Stomach (tissue), 19 donors: ENCODE measurements around the gene FERD3L. TPM values are rescaled to one million over a fixed set of nuclear protein-coding genes. Genes with fewer than 3 reads are reported as not detected.
"Not testable (repeated sequence)": the region's sequence is repeated elsewhere in the genome, so short reads cannot be mapped to it uniquely, and the experiment has no call there.

Source experiments
- DNase-seq, 2 donors: peaks; one replicate each; pipeline versions ENCODE4 v3.0.0 to v3.0.0-alpha.2; 2013 to 2019
- H3K27ac ChIP-seq, 5 donors: fragments of 200-600 bp in 4 of 5; sonication (generic) in 4 of 5; one replicate each; pipeline ENCODE4 v1.5.1; 2013 to 2019; ENCODE audit warnings: mild to moderate bottlenecking in 1 of 5, moderate library complexity in 1 of 5
- H3K27me3 ChIP-seq, 3 donors: fragments of 200-600 bp; sonication (generic); one replicate each; pipeline ENCODE4 v1.5.1; 2017 to 2019; ENCODE audit warnings: mixed run types in 1 of 3
- H3K36me3 ChIP-seq, 4 donors: fragments of 200-600 bp; sonication (generic); 1 replicate in 3 of 4; 2 replicates in 1 of 4; pipeline ENCODE4 v1.5.1; 2016 to 2019
- H3K4me1 ChIP-seq, 4 donors: fragments of 200-600 bp; sonication (generic); one replicate each; pipeline ENCODE4 v1.5.1; 2016 to 2019
- H3K4me3 ChIP-seq, 4 donors: fragments of 200-600 bp; sonication (generic) in 3 of 4; one replicate each; pipeline ENCODE4 v1.5.1; 2016 to 2019; ENCODE audit warnings: mild to moderate bottlenecking in 1 of 4
- H3K9me3 ChIP-seq, 4 donors: fragments of 200-600 bp; sonication (generic); one replicate each; pipeline ENCODE4 v1.5.1; 2016 to 2019
- CTCF ChIP-seq, 7 experiments: fragments of 450-650 bp in 4 of 7; fragments of 200-600 bp in 3 of 7; sonication (generic) in 3 of 7; IDR thresholded peaks; one replicate each; pipeline ENCODE4 v1.5.1; 2016 to 2019; ENCODE audit warnings: antibody characterized with exemption in 7 of 7, control low read depth in 2 of 7, mild to moderate bottlenecking in 1 of 7
- EP300 ChIP-seq: sonication (generic); formaldehyde crosslinking; IDR thresholded peaks from one replicate; pipeline ENCODE4 v1.6.1; 2017; ENCODE audit warnings: antibody characterized with exemption
- POLR2A ChIP-seq, 4 donors: fragments of 450-650 bp; IDR thresholded peaks; one replicate each; pipeline ENCODE4 v1.6.1; 2016; ENCODE audit warnings: antibody characterized with exemption in 4 of 4, control low read depth in 2 of 4, mild to moderate bottlenecking in 1 of 4, moderate library complexity in 1 of 4
- POLR2AphosphoS5 ChIP-seq, 3 donors: sonication (generic); formaldehyde crosslinking; IDR thresholded peaks; one replicate each; pipeline ENCODE4 v1.6.1; 2016; ENCODE audit warnings: antibody characterized with exemption in 3 of 3
- WGBS, 5 donors: extraction: QIAGEN DNeasy Blood & Tissue Kit in 3 of 5; methylation state at CpG; one replicate each; pipeline versions ENCODE4 v1.1.5 to v1.1.7; 2013 to 2018; 5-methylcytosine and 5-hydroxymethylcytosine counted together
- intact Hi-C: fragments of 100-400 bp; cut with DNase I; formaldehyde crosslinking; loops from one replicate; pipeline ENCODE4 v1.15.1; 2023; ENCODE audit warnings: low total_unique reads
- long read RNA-seq, 10 donors: transcript quantifications; one replicate each; lab custom pipeline, GENCODE V29; 2026
- polyA plus RNA-seq, 3 donors: library from polyadenylated mRNA; stranded (reverse); fragments of 200-250 nt; gene quantifications; one replicate each; pipeline ENCODE4 v1.2.3, GENCODE V29; 2013
- total RNA-seq, 5 donors: library from RNA; depleted of rRNA; stranded (reverse); fragments of >200 nt; gene quantifications; one replicate each; pipeline versions ENCODE4 v1.1.0 to v1.2.3, GENCODE V29; 2014 to 2016
- donor health status: healthy with polysubstance abuse.
- donor health status: Bipolar disorder and iron deficiency.
- donor health status: healthy.

The FERD3L gene
- not detected for total RNA-seq
- polyA plus RNA-seq, result not detected
- long read RNA-seq, donor 1, result 0 reads
- long read RNA-seq, donor 2, result 0 reads
- long read RNA-seq, donor 3, result 0 reads
- long read RNA-seq, donor 4, result 0 reads
- long read RNA-seq, donor 5, result 0 reads
- long read RNA-seq, donor 6, result 0 reads
- long read RNA-seq, donor 7, result 0 reads
- long read RNA-seq, donor 8, result 0 reads
- long read RNA-seq, donor 9, result 0 reads
- long read RNA-seq, donor 10, result 0 reads

- Histone ChIP-seq H3K36me3 (no peaks in the 10 kb centered on the region), H3K9me3 (peaks cover 0 to 17% (median 0%) of the 10 kb centered on the region in 4 donors), H3K4me1 (peaks cover 0 to 22% (median 10%) of the 10 kb centered on the region in 4 donors), H3K27ac (no peak within 1 kb of the TSS), H3K27me3 (peaks cover 5 to 60% (median 28%) of the 10 kb centered on the region in 3 donors), H3K4me3 (peak within 1 kb of the TSS in 2 of 4 donors; percentile 12 to 23)
- intact Hi-C loops, result no loop called here
- TF ChIP-seq CTCF (IDR thresholded peaks at IDR 0.05), result no peak
- TF ChIP-seq EP300, result no peak
- TF ChIP-seq POLR2AphosphoS5 (IDR thresholded peaks at IDR 0.05), result no peak
- TF ChIP-seq POLR2A (IDR thresholded peaks at IDR 0.05), result no peak
- 6 to 8% (median 6%) methylated on average over 41 to 51 of the region's 51 CpGs for WGBS, 5 donors
- DNase-seq, result peak in 1 of 2 donors; percentile 6
These were observed at the start of gene FERD3L for GRCh38 chr7:19144661-19145433. Gene FERD3L (minus strand): TSS chr7:19145421. CDS start chr7:19145362, 59 bp downstream.

- H3K36me3 ChIP-seq, intact Hi-C loops, H3K4me1 ChIP-seq, H3K27ac ChIP-seq, DNase-seq, H3K27me3 ChIP-seq, H3K4me3 ChIP-seq, H3K9me3 ChIP-seq: not testable (repeated sequence)
- 19 to 35% (median 27%) methylated on average over 14 of the region's 14 CpGs for WGBS, 5 donors
These were observed 49.2 kb upstream of the FERD3L start for GRCh38 chr7:19194417-19194816.

- Histone ChIP-seq H3K36me3 (no peaks in the 10 kb centered on the region), H3K27ac (no peak overlapping the region), H3K27me3 (no peaks in the 10 kb centered on the region), H3K9me3 (peaks cover 0 to 44% (median 21%) of the 10 kb centered on the region in 4 donors), H3K4me3 (no peak overlapping the region), H3K4me1 (no peaks in the 10 kb centered on the region)
- DNase-seq, result no peak
- WGBS, 5 donors, result 79 to 92% (median 89%) methylated on average over 1 of the region's 1 CpG
- TF ChIP-seq POLR2AphosphoS5 (IDR thresholded peaks at IDR 0.05), result no peak
- TF ChIP-seq CTCF (IDR thresholded peaks at IDR 0.05), result no peak
- no peak for TF ChIP-seq EP300
- no peak for TF ChIP-seq POLR2A (IDR thresholded peaks at IDR 0.05)
- intact Hi-C loops, result no loop called here
These were observed 36.4 kb upstream of the FERD3L start for GRCh38 chr7:19181634-19182033.

- WGBS, 5 donors, result 72 to 85% (median 83%) methylated on average over 4 of the region's 4 CpGs
- Histone ChIP-seq H3K27ac (no peak overlapping the region), H3K4me3 (no peak overlapping the region), H3K36me3 (no peaks in the 10 kb centered on the region), H3K27me3 (no peaks in the 10 kb centered on the region), H3K9me3 (peaks cover 0 to 18% (median 10%) of the 10 kb centered on the region in 4 donors), H3K4me1 (no peaks in the 10 kb centered on the region)
- no peak for DNase-seq
- TF ChIP-seq CTCF (IDR thresholded peaks at IDR 0.05), result no peak
- TF ChIP-seq POLR2A (IDR thresholded peaks at IDR 0.05), result no peak
- TF ChIP-seq POLR2AphosphoS5 (IDR thresholded peaks at IDR 0.05), result no peak
- TF ChIP-seq EP300, result no peak
- intact Hi-C loops, result no loop called here
These were observed 33.4 kb upstream of the FERD3L start for GRCh38 chr7:19178595-19178994.

GRCh38 chr7:19177269-19177668 lies 32.0 kb upstream of the FERD3L start:
- Histone ChIP-seq H3K4me3 (no peak overlapping the region), H3K36me3 (no peaks in the 10 kb centered on the region), H3K27ac (no peak overlapping the region), H3K27me3 (no peaks in the 10 kb centered on the region), H3K9me3 (peaks cover 0 to 7% (median 4%) of the 10 kb centered on the region in 4 donors), H3K4me1 (no peaks in the 10 kb centered on the region)
- DNase-seq, result no peak
- 53 to 71% (median 61%) methylated on average over 5 of the region's 5 CpGs for WGBS, 5 donors
- intact Hi-C loops, result no loop called here
- TF ChIP-seq POLR2A (IDR thresholded peaks at IDR 0.05) (no peak), CTCF (IDR thresholded peaks at IDR 0.05) (no peak), EP300 (no peak), POLR2AphosphoS5 (IDR thresholded peaks at IDR 0.05) (no peak)
